Body of pancreas (tissue), 4 donors: ENCODE data around the gene SPDYE1.
"Not testable (repeated sequence)": the region's sequence is repeated elsewhere in the genome, so short reads cannot be mapped to it uniquely, and the experiment has no call there.

Source experiments
- POLR2A ChIP-seq, 3 donors: fragments of 450-650 bp; IDR thresholded peaks; one replicate each; pipeline ENCODE4 v1.6.1; 2016; ENCODE audit warnings: antibody characterized with exemption in 3 of 3, mild to moderate bottlenecking in 2 of 3
- TF ChIP-seq, protein P1 (sequence below), 7 experiments: fragments of 450-650 bp in 4 of 7; fragments of 200-600 bp in 3 of 7; sonication (generic) in 3 of 7; IDR thresholded peaks; one replicate each; pipeline ENCODE4 v1.5.1; 2016 to 2019; ENCODE audit warnings: antibody characterized with exemption in 7 of 7

- TF ChIP-seq, protein P1, sequence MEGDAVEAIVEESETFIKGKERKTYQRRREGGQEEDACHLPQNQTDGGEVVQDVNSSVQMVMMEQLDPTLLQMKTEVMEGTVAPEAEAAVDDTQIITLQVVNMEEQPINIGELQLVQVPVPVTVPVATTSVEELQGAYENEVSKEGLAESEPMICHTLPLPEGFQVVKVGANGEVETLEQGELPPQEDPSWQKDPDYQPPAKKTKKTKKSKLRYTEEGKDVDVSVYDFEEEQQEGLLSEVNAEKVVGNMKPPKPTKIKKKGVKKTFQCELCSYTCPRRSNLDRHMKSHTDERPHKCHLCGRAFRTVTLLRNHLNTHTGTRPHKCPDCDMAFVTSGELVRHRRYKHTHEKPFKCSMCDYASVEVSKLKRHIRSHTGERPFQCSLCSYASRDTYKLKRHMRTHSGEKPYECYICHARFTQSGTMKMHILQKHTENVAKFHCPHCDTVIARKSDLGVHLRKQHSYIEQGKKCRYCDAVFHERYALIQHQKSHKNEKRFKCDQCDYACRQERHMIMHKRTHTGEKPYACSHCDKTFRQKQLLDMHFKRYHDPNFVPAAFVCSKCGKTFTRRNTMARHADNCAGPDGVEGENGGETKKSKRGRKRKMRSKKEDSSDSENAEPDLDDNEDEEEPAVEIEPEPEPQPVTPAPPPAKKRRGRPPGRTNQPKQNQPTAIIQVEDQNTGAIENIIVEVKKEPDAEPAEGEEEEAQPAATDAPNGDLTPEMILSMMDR (IDR thresholded peaks at IDR 0.05), result not testable (repeated sequence)
- not testable (repeated sequence) for TF ChIP-seq POLR2A (IDR thresholded peaks at IDR 0.05)
Observed at GRCh38 chr7:43994681-43995080, 3.0 kb upstream of the SPDYE1 start.
